IMR-90 (cell line): ENCODE measurements around the gene AKT2. TPM values are rescaled to one million over a fixed set of nuclear protein-coding genes. Genes with fewer than 3 reads are reported as not detected.

Source experiments
- ATAC-seq: fragments of 200-7000 bp; cut with Tn5 transposase; 2 replicates; pipeline ENCODE4 v1.9.1; 2020; ENCODE audit warnings: low read depth, mild to moderate bottlenecking, moderate library complexity
- BruUV-seq: library from RNA; stranded (reverse); fragments of 400-500 nt; replicated peaks from 2 replicates; lab custom pipeline; 2021; lab: Mats Ljungman, UMichigan
- CTCF ChIA-PET: fragments of 300-600 bp; formaldehyde crosslinking; extraction: SDS; loops from one replicate; lab custom pipeline; 2021; ENCODE audit warnings: antibody characterized with exemption; lab: Yijun Ruan, JAX
- POLR2A ChIA-PET: fragments of 300-600 bp; sonication (Branson Sonifier 250); formaldehyde crosslinking; loops from one replicate; lab custom pipeline; 2022; ENCODE audit warnings: antibody characterized with exemption; ENCODE audit not compliant: unreplicated experiment; lab: Charles Lee
- DNase-seq: peaks from one replicate; pipeline ENCODE4 v3.0.0; 2013
- H2AFZ ChIP-seq: replicated peaks from 2 replicates; pipeline ENCODE3; 2013; ENCODE audit warnings: low read length, mild to moderate bottlenecking; ENCODE audit not compliant: poor library complexity
- H2AK5ac ChIP-seq: 2 replicates; pipeline ENCODE4 v1.6.1; 2013; ENCODE audit warnings: low read depth, low read length, inconsistent platforms
- H2AK9ac ChIP-seq: replicated peaks from 2 replicates; pipeline ENCODE3; 2013; ENCODE audit warnings: mild to moderate bottlenecking, low read depth, low read length, moderate library complexity; ENCODE audit not compliant: poor library complexity
- H2BK120ac ChIP-seq: 2 replicates; pipeline ENCODE4 v1.6.1; 2013; ENCODE audit warnings: low read depth, low read length, inconsistent platforms
- H2BK15ac ChIP-seq: 3 replicates; pipeline ENCODE4 v1.6.1; 2013; ENCODE audit warnings: low read depth, low read length, inconsistent platforms
- H2BK20ac ChIP-seq: 2 replicates; pipeline ENCODE4 v1.6.1; 2013; ENCODE audit warnings: low read depth, mild to moderate bottlenecking, inconsistent platforms, low read length, moderate library complexity
- H2BK5ac ChIP-seq: 2 replicates; pipeline ENCODE4 v1.6.1; 2013; ENCODE audit warnings: mild to moderate bottlenecking, low read depth, low read length, inconsistent platforms; ENCODE audit not compliant: poor library complexity, severe bottlenecking
- H3K14ac ChIP-seq: replicated peaks from 2 replicates; pipeline ENCODE4 v1.6.1; 2013; ENCODE audit warnings: low read depth, low read length, inconsistent platforms
- H3K18ac ChIP-seq: 2 replicates; pipeline ENCODE4 v1.6.1; 2013; ENCODE audit warnings: low read depth, low read length, control low read depth
- H3K23ac ChIP-seq: 2 replicates; pipeline ENCODE4 v1.6.1; 2013; ENCODE audit warnings: low read depth, low read length, inconsistent platforms
- H3K27ac ChIP-seq: 2 replicates; pipeline ENCODE4 v1.5.1; 2013; ENCODE audit warnings: mild to moderate bottlenecking, control low read depth, low read length; ENCODE audit not compliant: insufficient read depth
- H3K27me3 ChIP-seq: 2 replicates; pipeline ENCODE4 v1.6.1; 2013; ENCODE audit warnings: low read length; ENCODE audit not compliant: control insufficient read depth, insufficient read depth
- H3K36me3 ChIP-seq: 2 replicates; pipeline ENCODE4 v1.6.1; 2013; ENCODE audit warnings: low read length, mixed read lengths; ENCODE audit not compliant: control insufficient read depth, insufficient read depth
- H3K4ac ChIP-seq: 2 replicates; pipeline ENCODE4 v1.6.1; 2013; ENCODE audit warnings: low read depth, low read length, inconsistent platforms
- H3K4me1 ChIP-seq: 2 replicates; pipeline ENCODE4 v1.6.1; 2013; ENCODE audit warnings: low read length, mixed read lengths; ENCODE audit not compliant: control insufficient read depth, insufficient read depth
- H3K4me2 ChIP-seq: 2 replicates; pipeline ENCODE4 v1.6.1; 2013; ENCODE audit warnings: low read depth, mild to moderate bottlenecking, control low read depth, low read length, moderate library complexity
- H3K4me3 ChIP-seq: 2 replicates; pipeline ENCODE4 v1.5.1; 2013; ENCODE audit warnings: low read depth, mild to moderate bottlenecking, control low read depth, low read length, moderate library complexity; ENCODE audit not compliant: insufficient read depth
- H3K56ac ChIP-seq: 2 replicates; pipeline ENCODE4 v1.6.1; 2013; ENCODE audit warnings: low read length, inconsistent platforms; ENCODE audit not compliant: insufficient read depth; ENCODE audit errors: extremely low read depth
- H3K79me1 ChIP-seq, 2 experiments: 2 replicates each; pipeline ENCODE4 v1.6.1; 2013; ENCODE audit warnings: low read length in 2 of 2, inconsistent platforms in 1 of 2, low read depth in 1 of 2
- H3K9ac ChIP-seq: 2 replicates; pipeline ENCODE4 v1.6.1; 2013; ENCODE audit warnings: low read depth, low read length, control low read depth
- H3K9me1 ChIP-seq: 2 replicates; pipeline ENCODE4 v1.6.1; 2013; ENCODE audit warnings: low read length, inconsistent platforms; ENCODE audit not compliant: insufficient read depth
- H3K9me3 ChIP-seq: 2 replicates; pipeline ENCODE4 v1.6.1; 2013; ENCODE audit warnings: low read length; ENCODE audit not compliant: control insufficient read depth, insufficient read depth
- H4K20me1 ChIP-seq: 2 replicates; pipeline ENCODE4 v1.6.1; 2013; ENCODE audit warnings: low read length, inconsistent platforms; ENCODE audit not compliant: insufficient read depth
- H4K5ac ChIP-seq: 2 replicates; pipeline ENCODE4 v1.6.1; 2013; ENCODE audit warnings: mild to moderate bottlenecking, low read depth, low read length, control low read depth
- H4K8ac ChIP-seq, 2 experiments: 2 replicates each; pipeline ENCODE4 v1.6.1; 2013; ENCODE audit warnings: low read depth in 2 of 2, low read length in 2 of 2, control low read depth in 1 of 2, inconsistent platforms in 1 of 2
- H4K91ac ChIP-seq: 2 replicates; pipeline ENCODE4 v1.6.1; 2013; ENCODE audit warnings: low read depth, low read length, inconsistent platforms; ENCODE audit not compliant: insufficient read depth
- FOS ChIP-seq: fragments of 150-350 bp; IDR thresholded peaks from 2 replicates; pipeline ENCODE4 v1.6.1; 2016; ENCODE audit warnings: low read depth, low read length
- MAFK ChIP-seq: IDR thresholded peaks from 2 replicates; pipeline ENCODE4 v1.6.1; 2012; ENCODE audit warnings: low read depth, low read length, improper control_type of control experiment
- RFX5 ChIP-seq: IDR thresholded peaks from 2 replicates; pipeline ENCODE4 v1.8.0; 2012; ENCODE audit warnings: low read depth, mild to moderate bottlenecking, low read length, moderate library complexity
- SMC3 ChIP-seq: fragments of 150-350 bp; IDR thresholded peaks from 2 replicates; pipeline ENCODE4 v1.6.1; 2016; ENCODE audit warnings: low read depth, mild to moderate bottlenecking, antibody characterized with exemption, low read length, moderate library complexity
- USF2 ChIP-seq: fragments of 150-350 bp; IDR thresholded peaks from 2 replicates; pipeline ENCODE4 v1.6.1; 2017; ENCODE audit warnings: mild to moderate bottlenecking, antibody characterized with exemption, low read length, low read depth
- WGBS, 2 experiments: methylation state at CpG; one replicate each; pipeline versions ENCODE4 v1.1.5 to v1.1.7; 2013; ENCODE audit warnings: missing lambda C conversion rate in 2 of 2; ENCODE audit not compliant: insufficient read length in 1 of 2; ENCODE audit errors: extremely low coverage in 2 of 2; 5-methylcytosine and 5-hydroxymethylcytosine counted together
- dilution Hi-C: fragments of 300-500 bp; cut with HindIII; formaldehyde crosslinking; loops from one replicate; pipeline ENCODE4 v1.14.3; 2018; ENCODE audit warnings: low sequenced_read_pairs; ENCODE audit not compliant: unreplicated experiment
- in situ Hi-C: fragments of 300-500 bp; cut with MboI; formaldehyde crosslinking; loops from 3 replicates; pipeline ENCODE4 v1.14.3; 2019; ENCODE audit warnings: low sequenced_read_pairs, inconsistent platforms, mixed read lengths
- intact Hi-C: fragments of 100-400 bp; cut with micrococcal nuclease; formaldehyde crosslinking; loops from 2 replicates; pipeline ENCODE4 v1.10.0; 2022
- polyA plus RNA-seq, 3 experiments: library from polyadenylated mRNA; depleted of rRNA; stranded (reverse); fragments of >200 nt; gene quantifications; 2 replicates each; pipeline ENCODE4 v1.2.3, GENCODE V29; 2012; ENCODE audit warnings: low replicate concordance in 1 of 3
- total RNA-seq: library from RNA; depleted of rRNA; stranded (reverse); fragments of >200 nt; gene quantifications from 2 replicates; pipeline ENCODE4 v1.2.3, GENCODE V29; 2012
- TF ChIP-seq, protein P1 (sequence below): fragments of 150-350 bp; IDR thresholded peaks from 2 replicates; pipeline ENCODE4 v1.6.1; 2016; ENCODE audit warnings: low read depth, mild to moderate bottlenecking, low read length, moderate library complexity, borderline replicate concordance

AKT2 gene
- total and polyA plus RNA-seq, 2 of the 4 experiments (the other 2 are of a cell fraction), result 61.5 to 104 TPM

- no peak overlapping the region for H2BK120ac ChIP-seq
- H4K91ac ChIP-seq, result no peak overlapping the region
- no TSS peak for BruUV-seq
- no peak overlapping the region for H2BK5ac ChIP-seq
- intact Hi-C loops, result no loop called here
- no peak overlapping the region for H2BK20ac ChIP-seq
- H3K36me3 ChIP-seq, result no peaks in the 10 kb centered on the region
- H3K56ac ChIP-seq, result no peak overlapping the region
- H3K27ac ChIP-seq, result no peak overlapping the region
- ATAC-seq (no peak), DNase-seq (no peak)
- dilution Hi-C loops, result no loop called here
- WGBS, 2 experiments, result 81% methylated on average over 20 of the region's 32 CpGs; no CpG with 5 or more reads in 1 of the 2 experiments
- H2AK5ac ChIP-seq, result no peak overlapping the region
- no peak overlapping the region for H3K4me2 ChIP-seq
- POLR2A ChIA-PET, result no interaction called here
- H3K9me3 ChIP-seq, result no peaks in the 10 kb centered on the region
- H4K20me1 ChIP-seq, result no peaks in the 10 kb centered on the region
- no peak overlapping the region for H4K8ac ChIP-seq
- H3K23ac ChIP-seq, result no peak overlapping the region
- H3K4me3 ChIP-seq, result no peak overlapping the region
- H3K9me1 ChIP-seq, result peaks cover 12% of the 10 kb centered on the region
- H3K9ac ChIP-seq, result no peak overlapping the region
- H3K4me1 ChIP-seq, result peaks cover 5% of the 10 kb centered on the region
- no peak overlapping the region for H3K18ac ChIP-seq
- no peak overlapping the region for H2BK15ac ChIP-seq
- H3K14ac ChIP-seq, result no peak overlapping the region
- H2AFZ ChIP-seq, result peak overlapping the region; percentile 47
- H3K79me1 ChIP-seq, result no peaks in the 10 kb centered on the region
- H3K27me3 ChIP-seq, result no peaks in the 10 kb centered on the region
- CTCF ChIA-PET, result no interaction called here
- H2AK9ac ChIP-seq, result no peak overlapping the region
- TF ChIP-seq FOS (no peak), SMC3 (no peak), RFX5 (no peak), MAFK (no peak), USF2 (no peak)
- TF ChIP-seq, protein P1, sequence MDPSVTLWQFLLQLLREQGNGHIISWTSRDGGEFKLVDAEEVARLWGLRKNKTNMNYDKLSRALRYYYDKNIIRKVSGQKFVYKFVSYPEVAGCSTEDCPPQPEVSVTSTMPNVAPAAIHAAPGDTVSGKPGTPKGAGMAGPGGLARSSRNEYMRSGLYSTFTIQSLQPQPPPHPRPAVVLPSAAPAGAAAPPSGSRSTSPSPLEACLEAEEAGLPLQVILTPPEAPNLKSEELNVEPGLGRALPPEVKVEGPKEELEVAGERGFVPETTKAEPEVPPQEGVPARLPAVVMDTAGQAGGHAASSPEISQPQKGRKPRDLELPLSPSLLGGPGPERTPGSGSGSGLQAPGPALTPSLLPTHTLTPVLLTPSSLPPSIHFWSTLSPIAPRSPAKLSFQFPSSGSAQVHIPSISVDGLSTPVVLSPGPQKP, result no peak
- in situ Hi-C loops, result loop anchor here (5.0 kb wide), 1 partner anchor 82 kb away; no protein-coding TSS in a partner anchor
- H4K5ac ChIP-seq, result no peak overlapping the region
- no peak overlapping the region for H3K4ac ChIP-seq
Observed at GRCh38 chr19:40224342-40225150, 60.6 kb downstream of the AKT2 start.
